ENCODE results near the gene RAMACL. TPM values are rescaled to one million over a fixed set of nuclear protein-coding genes. Genes with fewer than 3 reads are reported as not detected.

Gene RAMACL
- total RNA-seq, 1 donor from 2014 or later: 0.85 TPM

DNA sequence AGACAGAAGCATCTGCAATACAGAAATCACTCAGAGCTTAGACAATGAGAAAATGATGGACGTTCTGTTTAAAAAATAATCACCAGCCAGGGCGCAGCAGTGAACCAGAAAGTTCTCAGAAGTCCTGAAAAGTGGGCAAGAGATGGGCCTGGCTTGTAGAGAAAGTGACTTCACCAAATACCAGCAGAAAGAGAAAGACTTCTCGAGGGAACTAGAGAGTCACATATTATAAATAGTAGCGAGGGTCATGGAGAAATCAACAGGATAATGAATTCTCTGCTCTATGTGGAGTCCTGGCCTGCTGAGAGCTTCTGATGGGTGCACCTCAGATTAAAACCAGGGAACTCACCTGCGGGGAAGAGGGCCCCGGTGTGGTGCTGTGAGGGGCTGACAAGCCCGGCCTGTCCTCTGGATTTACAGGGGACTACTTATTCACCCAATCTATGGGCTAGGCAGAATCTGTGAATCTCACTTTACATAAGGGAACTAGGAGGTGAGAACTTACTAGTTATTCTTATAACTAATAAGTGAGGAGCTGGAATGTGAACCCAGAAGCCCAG lies 5.6 kb upstream of the RAMACL start:
- TF ChIP-seq, protein P1, sequence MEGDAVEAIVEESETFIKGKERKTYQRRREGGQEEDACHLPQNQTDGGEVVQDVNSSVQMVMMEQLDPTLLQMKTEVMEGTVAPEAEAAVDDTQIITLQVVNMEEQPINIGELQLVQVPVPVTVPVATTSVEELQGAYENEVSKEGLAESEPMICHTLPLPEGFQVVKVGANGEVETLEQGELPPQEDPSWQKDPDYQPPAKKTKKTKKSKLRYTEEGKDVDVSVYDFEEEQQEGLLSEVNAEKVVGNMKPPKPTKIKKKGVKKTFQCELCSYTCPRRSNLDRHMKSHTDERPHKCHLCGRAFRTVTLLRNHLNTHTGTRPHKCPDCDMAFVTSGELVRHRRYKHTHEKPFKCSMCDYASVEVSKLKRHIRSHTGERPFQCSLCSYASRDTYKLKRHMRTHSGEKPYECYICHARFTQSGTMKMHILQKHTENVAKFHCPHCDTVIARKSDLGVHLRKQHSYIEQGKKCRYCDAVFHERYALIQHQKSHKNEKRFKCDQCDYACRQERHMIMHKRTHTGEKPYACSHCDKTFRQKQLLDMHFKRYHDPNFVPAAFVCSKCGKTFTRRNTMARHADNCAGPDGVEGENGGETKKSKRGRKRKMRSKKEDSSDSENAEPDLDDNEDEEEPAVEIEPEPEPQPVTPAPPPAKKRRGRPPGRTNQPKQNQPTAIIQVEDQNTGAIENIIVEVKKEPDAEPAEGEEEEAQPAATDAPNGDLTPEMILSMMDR (conservative IDR thresholded peaks at IDR 0.05): no peak
- peaks cover 37% of the 10 kb centered on the region for H3K4me1 Mint-ChIP-seq (ENCODE audit: unreplicated experiment)
- H3K9me3 Mint-ChIP-seq: peaks cover 5% of the 10 kb centered on the region
- no peaks in the 10 kb centered on the region for H3K36me3 Mint-ChIP-seq
- DNase-seq (ENCODE audit: extremely low spot score, unreplicated experiment): no peak
- no peak overlapping the region for H3K4me3 Mint-ChIP-seq
- H3K27me3 Mint-ChIP-seq: no peaks in the 10 kb centered on the region
- H3K27ac Mint-ChIP-seq: no peak overlapping the region

DNA sequence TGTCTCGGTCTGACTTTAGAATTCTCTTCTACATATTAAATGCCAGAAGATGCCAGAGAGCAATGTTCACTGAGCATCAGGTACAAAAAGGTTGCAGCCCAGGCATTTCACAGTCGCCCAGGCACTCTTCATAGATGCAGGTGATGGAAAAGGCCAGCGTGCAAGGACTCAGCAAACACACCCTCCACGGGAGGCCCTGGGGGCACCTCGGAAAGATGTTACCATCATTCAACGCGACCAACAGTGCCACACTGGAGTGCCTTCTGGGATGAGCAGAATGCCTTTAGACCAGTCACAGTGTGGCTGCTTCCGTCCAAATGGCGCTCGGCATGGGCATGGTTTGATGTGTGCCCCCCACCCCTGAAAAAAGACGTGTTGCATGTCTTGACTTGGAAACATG lies 4.5 kb upstream of the RAMACL start:
- no peaks in the 10 kb centered on the region for H3K36me3 Mint-ChIP-seq
- no peaks in the 10 kb centered on the region for H3K27me3 Mint-ChIP-seq
- H3K4me1 Mint-ChIP-seq (ENCODE audit: unreplicated experiment): peaks cover 34% of the 10 kb centered on the region
- H3K9me3 Mint-ChIP-seq: peaks cover 3% of the 10 kb centered on the region
- peak overlapping the region; percentile 12 for H3K27ac Mint-ChIP-seq
- TF ChIP-seq, protein P1 (conservative IDR thresholded peaks at IDR 0.05): no peak
- H3K4me3 Mint-ChIP-seq: no peak overlapping the region
- DNase-seq (ENCODE audit: extremely low spot score, unreplicated experiment): no peak

DNA sequence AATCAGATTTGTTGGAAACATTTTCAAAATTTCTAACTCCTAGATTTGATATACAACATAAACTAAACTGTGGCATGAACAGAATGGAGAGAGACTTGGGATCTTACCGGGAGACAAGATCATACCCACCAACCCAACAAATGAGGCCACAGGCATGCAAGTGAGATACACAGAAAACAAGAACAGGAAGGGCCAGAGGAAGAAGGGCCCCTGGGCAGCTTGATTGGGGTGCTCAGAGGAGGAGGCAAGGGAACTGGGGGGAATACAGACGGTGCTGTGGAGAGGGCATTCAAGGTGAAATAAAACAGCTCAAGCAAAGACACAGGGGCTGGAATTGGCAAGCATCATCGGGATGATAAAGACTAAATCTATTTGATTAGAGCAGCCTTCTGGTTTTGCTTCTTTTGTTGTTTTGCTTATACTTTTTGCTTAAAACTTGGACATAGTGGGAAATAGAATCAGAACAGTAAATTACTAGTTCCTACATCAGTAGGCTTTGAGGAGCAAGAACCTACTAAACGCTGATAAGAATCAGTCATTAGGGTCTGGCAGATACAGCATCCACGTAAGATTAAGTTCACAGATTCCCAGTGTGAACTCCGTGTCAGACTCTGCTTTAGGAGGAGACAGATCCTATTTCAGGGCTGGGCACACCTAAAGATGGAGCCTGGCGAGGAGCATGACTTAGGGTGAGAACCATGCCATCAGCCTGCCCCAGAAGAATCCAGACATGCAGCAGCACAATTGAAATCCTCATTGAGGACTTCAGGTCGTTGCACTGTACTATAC lies 3.5 kb upstream of the RAMACL start:
- Mint-ChIP-seq H3K27me3 (no peaks in the 10 kb centered on the region), H3K27ac (no peak overlapping the region), H3K4me3 (no peak overlapping the region)

DNA sequence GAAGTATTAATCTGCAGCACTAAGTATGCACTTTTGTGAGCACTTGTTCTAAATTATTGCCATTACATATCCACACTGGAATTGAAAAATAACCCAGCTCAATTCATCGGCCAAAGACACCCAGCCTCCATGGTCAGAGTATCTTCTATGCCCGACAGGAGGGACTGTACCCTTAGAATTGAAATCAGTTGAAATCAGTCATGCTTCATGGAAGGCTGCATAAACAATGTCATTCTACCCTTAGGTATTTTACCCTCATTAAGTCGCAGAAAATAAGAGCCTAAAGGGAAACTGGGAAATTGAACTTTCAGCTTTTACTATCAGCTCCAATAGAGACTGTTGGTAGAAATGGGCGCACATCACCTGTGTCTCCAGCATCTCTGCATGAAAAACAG lies 2.9 kb upstream of the RAMACL start:
- Mint-ChIP-seq H3K27me3 (no peaks in the 10 kb centered on the region), H3K27ac (no peak overlapping the region), H3K9me3 (no peaks in the 10 kb centered on the region), H3K36me3 (no peaks in the 10 kb centered on the region), H3K4me3 (no peak overlapping the region), H3K4me1 (ENCODE audit: unreplicated experiment) (peaks cover 33% of the 10 kb centered on the region)
- TF ChIP-seq, protein P1 (conservative IDR thresholded peaks at IDR 0.05): no peak
- no peak for DNase-seq (ENCODE audit: extremely low spot score, unreplicated experiment)

More for the DNA sequence above, 3.5 kb upstream of the RAMACL start:
- Mint-ChIP-seq H3K9me3 (no peaks in the 10 kb centered on the region), H3K36me3 (no peaks in the 10 kb centered on the region), H3K4me1 (ENCODE audit: unreplicated experiment) (peaks cover 30% of the 10 kb centered on the region)
- DNase-seq (ENCODE audit: extremely low spot score, unreplicated experiment): no peak
- TF ChIP-seq, protein P1 (conservative IDR thresholded peaks at IDR 0.05): no peak

DNA sequence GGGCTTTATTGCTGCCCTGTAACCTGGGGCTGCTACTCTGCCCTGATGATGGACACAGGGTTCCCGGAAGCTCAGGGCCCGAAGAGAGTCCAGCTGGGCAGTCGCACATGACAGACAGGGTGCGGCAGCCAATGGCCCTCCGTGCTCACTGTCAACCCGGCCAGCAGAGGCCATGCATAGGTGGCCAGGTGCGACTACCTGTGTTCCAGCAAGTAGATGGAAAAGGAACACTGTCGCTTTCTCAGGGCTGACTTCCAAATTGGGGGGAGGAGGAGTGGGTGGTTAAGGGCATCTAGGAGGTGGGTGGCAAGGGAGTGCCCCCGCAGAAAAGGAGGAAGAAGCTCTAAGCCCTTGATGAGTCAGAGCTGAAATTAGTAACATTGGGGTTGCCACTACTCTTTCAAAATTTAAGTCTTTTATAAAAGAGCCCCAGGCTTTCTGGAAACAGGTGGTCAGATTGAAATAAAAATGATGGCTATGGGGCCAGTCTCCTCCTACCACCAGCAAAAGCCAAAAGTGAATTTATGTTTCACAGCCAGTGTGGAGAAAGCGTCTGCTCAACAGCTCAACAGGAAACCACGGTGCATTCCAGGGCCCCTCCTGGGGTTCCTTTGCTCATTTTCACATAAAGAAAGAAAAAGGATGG lies 2.3 kb upstream of the RAMACL start:
- Mint-ChIP-seq H3K27me3 (no peaks in the 10 kb centered on the region), H3K4me3 (no peak overlapping the region), H3K9me3 (no peaks in the 10 kb centered on the region), H3K36me3 (no peaks in the 10 kb centered on the region), H3K4me1 (ENCODE audit: unreplicated experiment) (peaks cover 33% of the 10 kb centered on the region), H3K27ac (no peak overlapping the region)
- TF ChIP-seq, protein P1 (conservative IDR thresholded peaks at IDR 0.05): no peak
- no peak for DNase-seq (ENCODE audit: extremely low spot score, unreplicated experiment)

All from type B pancreatic cell (in vitro differentiated cells).